ENCODE results near the gene PGA3.
"Not testable (repeated sequence)": the region's sequence is repeated elsewhere in the genome, so short reads cannot be mapped to it uniquely, and the experiment has no call there.

GRCh38 chr11:61222692-61223091, 19.4 kb downstream of the PGA3 start:
- TF ChIP-seq EZH2 (IDR thresholded peaks at IDR 0.05); POLR2AphosphoS5 (IDR thresholded peaks at IDR 0.05; ENCODE audit: borderline replicate concordance, low read depth, low read length): not testable (repeated sequence)

All from SK-N-MC (cell line).